Measurements from ENCODE around the gene MCOLN1. TPM values are rescaled to one million over a fixed set of nuclear protein-coding genes. Genes with fewer than 3 reads are reported as not detected.

The MCOLN1 gene
- total and polyA plus RNA-seq, 9 donors, result 6.1 to 20.4 (median 13.6) TPM

DNA sequence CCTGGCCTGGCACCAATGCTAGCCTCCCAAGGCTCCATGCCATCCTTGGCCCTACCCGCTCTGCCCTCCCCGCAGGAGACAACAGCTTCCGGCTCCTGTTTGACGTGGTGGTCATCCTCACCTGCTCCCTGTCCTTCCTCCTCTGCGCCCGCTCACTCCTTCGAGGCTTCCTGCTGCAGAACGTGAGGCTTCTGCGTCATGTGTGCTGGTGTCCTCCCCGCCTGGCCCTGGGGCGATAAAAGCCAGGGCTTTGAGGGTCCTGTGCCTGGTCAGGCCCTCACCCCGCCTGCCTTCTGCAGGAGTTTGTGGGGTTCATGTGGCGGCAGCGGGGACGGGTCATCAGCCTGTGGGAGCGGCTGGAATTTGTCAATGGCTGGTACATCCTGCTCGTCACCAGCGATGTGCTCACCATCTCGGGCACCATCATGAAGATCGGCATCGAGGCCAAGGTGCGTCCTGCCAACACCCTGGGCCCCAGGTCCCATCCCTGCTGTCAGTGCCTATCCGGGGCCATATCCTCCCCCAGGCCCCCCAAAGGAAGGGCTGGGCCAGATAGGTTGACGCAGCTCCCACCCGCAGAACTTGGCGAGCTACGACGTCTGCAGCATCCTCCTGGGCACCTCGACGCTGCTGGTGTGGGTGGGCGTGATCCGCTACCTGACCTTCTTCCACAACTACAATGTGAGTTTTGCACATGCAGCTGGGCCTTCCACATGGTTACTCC lies 6.3 kb downstream of the MCOLN1 start:
- no peaks in the 10 kb centered on the region for H3K27me3 ChIP-seq
- H3K4me1 ChIP-seq (ENCODE audit: insufficient read depth), result peaks cover 2% of the 10 kb centered on the region
- TF ChIP-seq EP300 (IDR thresholded peaks at IDR 0.05) (no peak), POLR2A (IDR thresholded peaks at IDR 0.05) (no peak), CTCF (IDR thresholded peaks at IDR 0.05) (no peak)
- DNase-seq, result no peak
- 87 to 93% (median 88%) methylated on average over 32 of the region's 32 CpGs for WGBS, 3 donors
- no peaks in the 10 kb centered on the region for H3K9me3 ChIP-seq
- no peak overlapping the region for H3K27ac ChIP-seq
- H3K36me3 ChIP-seq, result no peaks in the 10 kb centered on the region
- no peak overlapping the region for H3K4me3 ChIP-seq
- intact Hi-C loops (cut with DNase I), result loop anchor here in 1 of 4 donors (10.0 kb wide), 1 partner anchor 134 kb away; no protein-coding TSS in a partner anchor

DNA sequence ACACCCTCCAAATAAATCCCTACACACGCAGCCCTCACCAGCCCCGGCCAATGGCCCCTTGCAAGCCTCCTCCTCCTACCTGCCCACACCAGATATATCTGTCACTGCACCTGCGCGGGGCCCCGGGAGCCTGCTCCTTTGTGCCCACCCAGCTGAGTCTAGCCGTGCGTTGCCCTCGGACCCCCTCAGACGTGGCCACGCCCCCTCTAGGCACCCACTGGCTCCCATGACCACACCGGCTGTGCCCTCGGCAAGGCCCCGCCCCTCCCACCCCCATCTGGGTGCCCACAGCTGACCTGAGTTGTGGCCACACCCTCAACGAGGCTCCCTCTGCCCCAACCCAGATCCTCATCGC lies 6.8 kb downstream of the MCOLN1 start:
- no peak overlapping the region for H3K4me3 ChIP-seq
- TF ChIP-seq EP300 (IDR thresholded peaks at IDR 0.05), result no peak
- TF ChIP-seq CTCF (IDR thresholded peaks at IDR 0.05), result no peak
- no peak for TF ChIP-seq POLR2A (IDR thresholded peaks at IDR 0.05)
- H3K9me3 ChIP-seq, result no peaks in the 10 kb centered on the region
- no peaks in the 10 kb centered on the region for H3K36me3 ChIP-seq
- H3K4me1 ChIP-seq (ENCODE audit: insufficient read depth), result peaks cover 2% of the 10 kb centered on the region
- intact Hi-C loops (cut with DNase I), result loop anchor here in 1 of 4 donors (10.0 kb wide), 1 partner anchor 134 kb away; no protein-coding TSS in a partner anchor
- H3K27ac ChIP-seq, result no peak overlapping the region
- 76 to 81% (median 77%) methylated on average over 15 of the region's 15 CpGs for WGBS, 3 donors
- DNase-seq, result peak in 1 of 5 donors; percentile 9
- H3K27me3 ChIP-seq, result no peaks in the 10 kb centered on the region

DNA sequence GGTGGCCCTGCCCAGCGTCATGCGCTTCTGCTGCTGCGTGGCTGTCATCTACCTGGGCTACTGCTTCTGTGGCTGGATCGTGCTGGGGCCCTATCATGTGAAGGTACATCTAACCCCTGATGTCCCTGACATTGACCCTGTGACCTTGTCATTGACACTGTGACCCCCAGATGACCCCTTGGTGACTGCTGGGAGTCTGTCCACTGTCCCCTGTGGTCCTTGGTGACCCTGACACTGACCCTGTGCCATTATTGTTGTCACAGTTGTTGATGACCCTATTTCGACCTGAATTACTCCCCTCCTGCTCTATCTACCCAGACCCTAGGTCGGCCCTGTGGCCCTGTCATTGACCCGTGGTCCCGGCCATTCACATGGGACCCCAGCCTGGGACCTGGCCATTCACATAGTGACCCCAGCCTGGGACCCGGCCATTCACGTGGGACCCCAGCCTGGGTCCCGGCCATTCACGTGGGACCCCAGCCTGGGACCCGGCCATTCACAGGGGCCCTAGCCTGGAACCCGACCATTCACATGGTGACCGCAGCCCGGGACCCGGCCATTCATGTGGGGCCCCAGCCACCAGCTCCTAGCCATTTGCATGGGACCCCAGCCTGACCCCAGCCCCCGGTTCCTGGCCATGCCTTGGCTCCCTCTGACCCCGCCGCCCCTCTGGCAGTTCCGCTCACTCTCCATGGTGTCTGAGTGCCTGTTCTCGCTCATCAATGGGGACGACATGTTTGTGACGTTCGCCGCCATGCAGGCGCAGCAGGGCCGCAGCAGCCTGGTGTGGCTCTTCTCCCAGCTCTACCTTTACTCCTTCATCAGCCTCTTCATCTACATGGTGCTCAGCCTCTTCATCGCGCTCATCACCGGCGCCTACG lies 7.4 kb downstream of the MCOLN1 start:
- Histone ChIP-seq H3K4me3 (no peak overlapping the region), H3K9me3 (no peaks in the 10 kb centered on the region), H3K27me3 (no peaks in the 10 kb centered on the region), H3K27ac (no peak overlapping the region), H3K36me3 (no peaks in the 10 kb centered on the region), H3K4me1 (ENCODE audit: insufficient read depth) (peaks cover 2% of the 10 kb centered on the region)
- intact Hi-C loops (cut with DNase I), result loop anchor here (5.0 to 10.0 kb wide), 3 partner anchors 43 to 425 kb away; partner anchors contain the start of gene PEX11G (in 1 of the 4)
- TF ChIP-seq CTCF (IDR thresholded peaks at IDR 0.05) (no peak), POLR2A (IDR thresholded peaks at IDR 0.05) (no peak), EP300 (IDR thresholded peaks at IDR 0.05) (no peak)
- 91 to 92% (median 92%) methylated on average over 32 to 33 of the region's 33 CpGs for WGBS, 3 donors
- DNase-seq, result peak in 1 of 5 donors; percentile 9

- intact Hi-C loops (cut with DNase I), result loop anchor here in 3 of 4 donors (5.0 to 10.0 kb wide), 3 partner anchors 46 to 429 kb away; partner anchors contain the start of gene PEX11G (in 1 of the 3)
- no peaks in the 10 kb centered on the region for H3K27me3 ChIP-seq
- peak overlapping the region; percentile 54 for H3K4me3 ChIP-seq
- peak; percentile 78 to 86 (median 84) for DNase-seq
- TF ChIP-seq CTCF (IDR thresholded peaks at IDR 0.05) (no peak), POLR2A (IDR thresholded peaks at IDR 0.05) (no peak), EP300 (IDR thresholded peaks at IDR 0.05) (no peak)
- H3K4me1 ChIP-seq (ENCODE audit: insufficient read depth), result peaks cover 2% of the 10 kb centered on the region
- H3K9me3 ChIP-seq, result no peaks in the 10 kb centered on the region
- H3K27ac ChIP-seq, result peak overlapping the region; percentile 16 to 88
- 13 to 17% (median 15%) methylated on average over 30 of the region's 30 CpGs for WGBS, 3 donors
- H3K36me3 ChIP-seq, result no peaks in the 10 kb centered on the region
These were observed 11.0 kb downstream of the MCOLN1 start for GRCh38 chr19:7533281-7533885.

All from ovary (tissue), 9 donors.